K562 (cell line): ENCODE measurements around the gene DCUN1D1. TPM values are rescaled to one million over a fixed set of nuclear protein-coding genes. Genes with fewer than 3 reads are reported as not detected.

Experiments used
- ATAC-seq: fragments of 200-7000 bp; cut with Tn5 transposase; 3 replicates; pipeline ENCODE4 v1.9.1; 2020; ENCODE audit warnings: moderate library complexity
- BruUV-seq: library from RNA; stranded (reverse); fragments of 400-500 nt; replicated peaks from 2 replicates; lab custom pipeline; 2021; lab: Mats Ljungman, UMichigan
- CTCF ChIA-PET: fragments of 300-600 bp; formaldehyde crosslinking; extraction: SDS; loops from one replicate; lab custom pipeline; 2021; ENCODE audit warnings: low intra/inter-chr PET ratio; lab: Yijun Ruan, JAX
- POLR2A ChIA-PET: fragments of 300-600, 350-650 bp; sonication (Branson Sonifier 250); formaldehyde crosslinking; extraction: SDS; loops from one replicate; lab custom pipeline; 2021; ENCODE audit warnings: antibody characterized with exemption, inconsistent platforms; lab: Yijun Ruan, JAX
- DNase-seq, 4 experiments: peaks; one replicate each; pipeline versions ENCODE4 v3.0.0 to v3.0.0-alpha.2; 2011 to 2018; ENCODE audit warnings: low spot score in 3 of 4, mixed read lengths in 3 of 4; ENCODE audit errors: extremely low read depth in 1 of 4
- FAIRE-seq: peaks from 2 replicates; lab custom pipeline; 2011; peaks lifted over from hg19 to GRCh38; lab: Jason Lieb, UNC
- H2AFZ ChIP-seq: 2 replicates; pipeline ENCODE4 v1.6.0; 2011; ENCODE audit warnings: low read depth, low read length, control low read depth, inconsistent platforms
- H3K27ac ChIP-seq: fragments of 200-600 bp; 3 replicates; pipeline ENCODE4 v1.8.0; 2011; ENCODE audit warnings: low read depth, mild to moderate bottlenecking, control low read depth, inconsistent platforms, low read length, moderate library complexity, mixed read lengths; ENCODE audit errors: extremely low read depth
- H3K27me3 ChIP-seq, 2 experiments: fragments of 300-600 bp in 1 of 2; 2 replicates in 1 of 2; 3 replicates in 1 of 2; pipeline versions ENCODE4 v1.6.0 to v1.8.0; 2011; ENCODE audit warnings: inconsistent platforms in 2 of 2, low read length in 2 of 2, mild to moderate bottlenecking in 1 of 2, mixed read lengths in 1 of 2, moderate library complexity in 1 of 2; ENCODE audit not compliant: control insufficient read depth in 2 of 2, insufficient read depth in 2 of 2
- H3K36me3 ChIP-seq: fragments of 300-600 bp; 3 replicates; pipeline ENCODE4 v1.8.0; 2011; ENCODE audit warnings: mild to moderate bottlenecking, low read length, inconsistent platforms; ENCODE audit not compliant: control insufficient read depth, insufficient read depth
- H3K4me1 ChIP-seq, 2 experiments: fragments of 200-600 bp in 1 of 2; replicated peaks in 1 of 2; 2 replicates in 1 of 2; 3 replicates in 1 of 2; pipeline versions ENCODE4 v1.5.1 to v1.8.0; 2011; ENCODE audit warnings: inconsistent platforms in 2 of 2, low read length in 2 of 2, mild to moderate bottlenecking in 1 of 2, mixed read lengths in 1 of 2, moderate library complexity in 1 of 2; ENCODE audit not compliant: control insufficient read depth in 2 of 2, insufficient read depth in 2 of 2
- H3K4me2 ChIP-seq: 2 replicates; pipeline ENCODE4 v1.6.1; 2011; ENCODE audit warnings: low read length, control low read depth, inconsistent platforms, mixed read lengths; ENCODE audit not compliant: insufficient read depth
- H3K4me3 ChIP-seq: fragments of 200-600 bp; sonication (generic), shearing (Covaris generic); 2 replicates; pipeline ENCODE4 v1.5.1; 2016; ENCODE audit warnings: control low read depth, inconsistent platforms
- H3K79me2 ChIP-seq: fragments of 200-600 bp; 3 replicates; pipeline ENCODE4 v1.8.0; 2011; ENCODE audit warnings: low read length, inconsistent platforms; ENCODE audit not compliant: control insufficient read depth, insufficient read depth
- H3K9ac ChIP-seq, 2 experiments: 2 replicates each; pipeline versions ENCODE4 v1.6.0 to v1.6.1; 2011; ENCODE audit warnings: low read depth in 2 of 2, low read length in 2 of 2, control low read depth in 1 of 2, inconsistent platforms in 1 of 2, mild to moderate bottlenecking in 1 of 2, mixed read lengths in 1 of 2; ENCODE audit not compliant: insufficient read depth in 1 of 2
- H3K9me1 ChIP-seq: one replicate; pipeline ENCODE4 v1.6.0; 2011; ENCODE audit warnings: inconsistent platforms, mild to moderate bottlenecking, low read length, moderate library complexity; ENCODE audit not compliant: control insufficient read depth, insufficient read depth
- H3K9me3 ChIP-seq: replicated peaks from 2 replicates; pipeline ENCODE4 v1.5.1; 2011; ENCODE audit warnings: low read depth, low read length, inconsistent platforms; ENCODE audit not compliant: control insufficient read depth, insufficient read depth
- H4K20me1 ChIP-seq: replicated peaks from 2 replicates; pipeline ENCODE4 v1.6.1; 2011; ENCODE audit warnings: low read length, inconsistent platforms, mixed read lengths; ENCODE audit not compliant: control insufficient read depth, insufficient read depth
- ARID1B ChIP-seq: fragments of 450-650 bp; IDR thresholded peaks from 2 replicates; pipeline ENCODE4 v1.6.1; 2016; ENCODE audit warnings: antibody characterized with exemption, mild to moderate bottlenecking, inconsistent platforms
- CBFA2T3 ChIP-seq: fragments of 450-650 bp; IDR thresholded peaks from 2 replicates; pipeline ENCODE4 v1.6.1; 2017
- FOXK2 ChIP-seq, 2 experiments: fragments of 450-650 bp; IDR thresholded peaks in 1 of 2; conservative IDR thresholded peaks in 1 of 2; 2 replicates each; pipeline ENCODE4 v1.6.1; 2016; ENCODE audit warnings: low read depth in 2 of 2, mild to moderate bottlenecking in 1 of 2
- GATA2 ChIP-seq: sonication (generic); formaldehyde crosslinking; IDR thresholded peaks from 2 replicates; pipeline ENCODE4 v1.4.0; 2020; ENCODE audit warnings: mild to moderate bottlenecking, missing genetic modification reagents
- HDAC2 ChIP-seq: fragments of 450-650 bp; IDR thresholded peaks from 2 replicates; pipeline ENCODE4 v1.6.1; 2016; ENCODE audit warnings: mild to moderate bottlenecking
- KLF13 ChIP-seq: fragments of 450-650 bp; IDR thresholded peaks from 2 replicates; pipeline ENCODE4 v1.6.1; 2016; ENCODE audit warnings: missing genetic modification characterization, low read depth, mild to moderate bottlenecking, missing compliant biosample characterization, moderate library complexity, borderline replicate concordance
- POLR2A ChIP-seq: fragments of 450-650 bp; conservative IDR thresholded peaks from 2 replicates; pipeline ENCODE4 v1.6.1; 2016
- SMAD2 ChIP-seq: fragments of 150-350 bp; IDR thresholded peaks from 2 replicates; pipeline ENCODE4 v1.6.1; 2014; ENCODE audit warnings: low read depth, mild to moderate bottlenecking, low read length
- TAF9B ChIP-seq: fragments of 450-650 bp; IDR thresholded peaks from 2 replicates; pipeline ENCODE4 v1.6.1; 2018; ENCODE audit warnings: mild to moderate bottlenecking; ENCODE audit not compliant: partially characterized antibody
- TCF3 ChIP-seq: sonication (generic); formaldehyde crosslinking; IDR thresholded peaks from 2 replicates; pipeline ENCODE4 v1.4.0; 2020; ENCODE audit warnings: mild to moderate bottlenecking, missing genetic modification reagents
- WHSC1 ChIP-seq: IDR thresholded peaks from one replicate; pipeline ENCODE4 v1.6.1; 2012; ENCODE audit warnings: low read length, control low read depth, inconsistent platforms
- ZNF316 ChIP-seq: fragments of 450-650 bp; IDR thresholded peaks from 2 replicates; pipeline ENCODE4 v1.6.1; 2016
- WGBS: fragments of 100-300 bp; shearing (Covaris generic); methylation state at CpG from one replicate; pipeline ENCODE4 v1.1.6; 2016; ENCODE audit warnings: low coverage, mixed read lengths; ENCODE audit not compliant: insufficient coverage; ENCODE audit errors: missing lambda C conversion rate; 5-methylcytosine and 5-hydroxymethylcytosine counted together
- in situ Hi-C: fragments of 300-500 bp; cut with MboI; formaldehyde crosslinking; loops from 4 replicates; pipeline ENCODE4 v1.15.0; 2018; ENCODE audit warnings: inconsistent platforms, mixed read lengths
- intact Hi-C: fragments of 100-400 bp; cut with micrococcal nuclease; formaldehyde crosslinking; loops from 2 replicates; pipeline ENCODE4 v1.14.2; 2022
- polyA plus RNA-seq, 8 experiments: library from polyadenylated mRNA; depleted of rRNA in 4 of 8; stranded (reverse) in 5 of 8; unstranded in 3 of 8; fragments of >200 nt; fragmentation: Nextera tagmentation in 2 of 8; fragmentation: Illumina TruSeq in 1 of 8; extraction: Ambion mirVana in 2 of 8; extraction: Trizol in 1 of 8; gene quantifications; 2 replicates each; pipeline versions ENCODE4 v1.2.1 to v1.2.3, GENCODE V29; 2011 to 2014; ENCODE audit warnings: inconsistent platforms in 1 of 8, missing spikeins in 1 of 8
- total RNA-seq, 7 experiments: library from RNA; depleted of rRNA in 6 of 7; stranded (reverse); fragments of >200 nt in 6 of 7; fragmentation: Illumina TruSeq in 2 of 7; extraction: Trizol in 2 of 7; gene quantifications; 2 replicates each; pipeline versions ENCODE4 v1.2.1 to v1.2.3, GENCODE V29; 2011 to 2021; ENCODE audit warnings: low replicate concordance in 1 of 7
- TF ChIP-seq, protein P1 (sequence below): fragments of 450-650 bp; IDR thresholded peaks from 2 replicates; pipeline ENCODE4 v1.6.1; 2016
- TF ChIP-seq, protein P2 (sequence below), 2 experiments: fragments of 450-650 bp in 1 of 2; sonication (generic) in 1 of 2; formaldehyde crosslinking; conservative IDR thresholded peaks; 2 replicates each; pipeline versions ENCODE4 v1.4.0 to v1.8.1; 2020 to 2022; ENCODE audit warnings: mild to moderate bottlenecking in 1 of 2, missing genetic modification reagents in 1 of 2

The DCUN1D1 gene
- total and polyA plus RNA-seq, 9 of the 15 experiments (the other 6 are each of a cell fraction or from before 2014, with no cell fraction given) = 11.4 to 46.8 (median 28.2) TPM

GRCh38 chr3:182906036-182906435 lies 74.3 kb downstream of the DCUN1D1 start:
- no TSS peak for BruUV-seq
- 0 out of 4 replicates have a peak overlapping the region, but pooled peaks of 1 of the 2 experiments have one; percentile 77 for H3K9ac ChIP-seq
- TF ChIP-seq SMAD2 (no peak), ZNF316 (peak; percentile 55), WHSC1 (no peak)
- CTCF ChIA-PET = no interaction called here
- POLR2A ChIA-PET = interaction anchor here (0.7 to 2.4 kb wide), 4 partner anchors 10 to 123 kb away, joined by 3 to 9 read pairs (median 5); no protein-coding TSS in a partner anchor
- no peaks in the 10 kb centered on the region for H3K79me2 ChIP-seq
- H3K27me3 ChIP-seq = no peaks in the 10 kb centered on the region
- H4K20me1 ChIP-seq = no peaks in the 10 kb centered on the region
- no peak for FAIRE-seq
- intact Hi-C loops (loop anchor here (5.0 to 10.0 kb wide), 2 partner anchors 189 to 194 kb away; partner anchors contain the start of gene MCCC1), in situ Hi-C loops (no loop called here)
- H3K4me2 ChIP-seq = no peak overlapping the region
- ATAC-seq = no peak
- H2AFZ ChIP-seq = no peak overlapping the region
- peaks cover 44% of the 10 kb centered on the region for H3K36me3 ChIP-seq
- no peaks in the 10 kb centered on the region for H3K9me3 ChIP-seq
- no peak overlapping the region for H3K27ac ChIP-seq
- DNase-seq = no peak
- H3K4me3 ChIP-seq = no peak overlapping the region
- 86% methylated on average over 1 of the region's 1 CpG for WGBS
- peaks cover 4 to 8% of the 10 kb centered on the region in 2 experiments; a peak in 3 of 5 replicates for H3K4me1 ChIP-seq
- H3K9me1 ChIP-seq = no peaks in the 10 kb centered on the region

GRCh38 chr3:182905623-182906022 lies 74.7 kb downstream of the DCUN1D1 start:
- BruUV-seq = no TSS peak
- H3K4me2 ChIP-seq = no peak overlapping the region
- CTCF ChIA-PET = no interaction called here
- ATAC-seq (peak; percentile 77), DNase-seq (peak in 1 of 4 experiments; percentile 36), FAIRE-seq (peak; percentile 26)
- no peak overlapping the region for H3K27ac ChIP-seq
- intact Hi-C loops (loop anchor here (5.0 to 10.0 kb wide), 2 partner anchors 189 to 193 kb away; partner anchors contain the start of gene MCCC1), in situ Hi-C loops (no loop called here)
- H3K4me3 ChIP-seq = no peak overlapping the region
- H3K9ac ChIP-seq = peak overlapping the region in 1 of 2 experiments; percentile 77; a peak in 2 of 4 replicates
- no peaks in the 10 kb centered on the region for H3K27me3 ChIP-seq
- no peaks in the 10 kb centered on the region for H4K20me1 ChIP-seq
- TF ChIP-seq HDAC2 (no peak), KLF13 (tag) (no peak), CBFA2T3 (peak; percentile 11; the same call in 1 of the 2 replicates), FOXK2 (conservative IDR thresholded peaks at IDR 0.05 in 1 of 2, IDR thresholded peaks at IDR 0.05 in 1 of 2; ENCODE audit: low read depth in 2 of 2) (peak in 1 of 2 experiments; percentile 48; a peak in 1 of 4 replicates), POLR2A (no peak), TAF9B (no peak), GATA2 (CRISPR knock-in tag) (peak; percentile 79), ARID1B (0 out of 2 replicates have a peak, but pooled peaks have one; percentile 8), TCF3 (0 out of 2 replicates have a peak, but pooled peaks have one; percentile 15)
- TF ChIP-seq, protein P1, sequence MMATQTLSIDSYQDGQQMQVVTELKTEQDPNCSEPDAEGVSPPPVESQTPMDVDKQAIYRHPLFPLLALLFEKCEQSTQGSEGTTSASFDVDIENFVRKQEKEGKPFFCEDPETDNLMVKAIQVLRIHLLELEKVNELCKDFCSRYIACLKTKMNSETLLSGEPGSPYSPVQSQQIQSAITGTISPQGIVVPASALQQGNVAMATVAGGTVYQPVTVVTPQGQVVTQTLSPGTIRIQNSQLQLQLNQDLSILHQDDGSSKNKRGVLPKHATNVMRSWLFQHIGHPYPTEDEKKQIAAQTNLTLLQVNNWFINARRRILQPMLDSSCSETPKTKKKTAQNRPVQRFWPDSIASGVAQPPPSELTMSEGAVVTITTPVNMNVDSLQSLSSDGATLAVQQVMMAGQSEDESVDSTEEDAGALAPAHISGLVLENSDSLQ = no peak
- TF ChIP-seq, protein P2, sequence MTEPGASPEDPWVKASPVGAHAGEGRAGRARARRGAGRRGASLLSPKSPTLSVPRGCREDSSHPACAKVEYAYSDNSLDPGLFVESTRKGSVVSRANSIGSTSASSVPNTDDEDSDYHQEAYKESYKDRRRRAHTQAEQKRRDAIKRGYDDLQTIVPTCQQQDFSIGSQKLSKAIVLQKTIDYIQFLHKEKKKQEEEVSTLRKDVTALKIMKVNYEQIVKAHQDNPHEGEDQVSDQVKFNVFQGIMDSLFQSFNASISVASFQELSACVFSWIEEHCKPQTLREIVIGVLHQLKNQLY (CRISPR knock-in tag; conservative IDR thresholded peaks at IDR 0.05) = no peak
- H3K9me1 ChIP-seq = no peaks in the 10 kb centered on the region
- peaks cover 4 to 8% of the 10 kb centered on the region in 2 experiments; a peak in 3 of 5 replicates for H3K4me1 ChIP-seq
- POLR2A ChIA-PET = interaction anchor here (0.7 to 2.4 kb wide), 4 partner anchors 10 to 124 kb away, joined by 3 to 9 read pairs (median 5); no protein-coding TSS in a partner anchor
- H3K9me3 ChIP-seq = no peaks in the 10 kb centered on the region
- no peak overlapping the region for H2AFZ ChIP-seq
- no peaks in the 10 kb centered on the region for H3K79me2 ChIP-seq
- WGBS = 78% methylated on average over 4 of the region's 4 CpGs
- H3K36me3 ChIP-seq = peaks cover 44% of the 10 kb centered on the region
